GM23248 (cell line): ENCODE data around the gene EID2B.

ENCODE experiments used
- EZH2 ChIP-seq: fragments of 200-600 bp; sonication (generic); IDR thresholded peaks from 2 replicates; pipeline ENCODE4 v1.6.1; 2018; ENCODE audit warnings: antibody characterized with exemption, mild to moderate bottlenecking; ENCODE audit not compliant: insufficient read depth, poor library complexity, severe bottlenecking
- EZH2phosphoT487 ChIP-seq: fragments of 200-600 bp; sonication (generic); IDR thresholded peaks from 2 replicates; pipeline ENCODE4 v1.6.1; 2018; ENCODE audit warnings: antibody characterized with exemption, moderate library complexity, mild to moderate bottlenecking, low read depth; ENCODE audit not compliant: insufficient read depth

- peak; percentile 75; the same call in 1 of the 2 replicates for TF ChIP-seq EZH2phosphoT487
- peak; percentile 58 for TF ChIP-seq EZH2
These were observed 17.0 kb downstream of the EID2B start for GRCh38 chr19:39515551-39516191.
